ENCODE results near the gene ETV7.

ETV7 gene

GRCh38 chr6:36361071-36361470, 26.4 kb downstream of the ETV7 start:
- Histone ChIP-seq H3K36me3 (ENCODE audit: control insufficient read depth, insufficient read depth, low read length) (no peaks in the 10 kb centered on the region), H3K4me3 (replicated peaks; ENCODE audit: low read depth, low read length) (no peak overlapping the region), H3K27me3 (replicated peaks; ENCODE audit: control insufficient read depth, insufficient read depth, low read length) (no peaks in the 10 kb centered on the region)
- TF ChIP-seq CTCF (IDR thresholded peaks at IDR 0.05; ENCODE audit: insufficient read depth, low read length, poor library complexity, severe bottlenecking), result no peak
- no peak for DNase-seq (ENCODE audit: extremely low read depth, insufficient read length)

GRCh38 chr6:36360241-36361054, 27.0 kb downstream of the ETV7 start:
- no peaks in the 10 kb centered on the region for H3K27me3 ChIP-seq (replicated peaks; ENCODE audit: control insufficient read depth, insufficient read depth, low read length)
- peak; percentile 62 for DNase-seq (ENCODE audit: extremely low read depth, insufficient read length)
- H3K4me3 ChIP-seq (replicated peaks; ENCODE audit: low read depth, low read length), result no peak overlapping the region
- peak; percentile 84 for TF ChIP-seq CTCF (IDR thresholded peaks at IDR 0.05; ENCODE audit: insufficient read depth, low read length, poor library complexity, severe bottlenecking)
- H3K36me3 ChIP-seq (ENCODE audit: control insufficient read depth, insufficient read depth, low read length), result no peaks in the 10 kb centered on the region

- H3K4me3 ChIP-seq (replicated peaks; ENCODE audit: low read depth, low read length), result no peak overlapping the region
These were observed 29.1 kb downstream of the ETV7 start for GRCh38 chr6:36358226-36358915.

GRCh38 chr6:36357872-36358225, 29.6 kb downstream of the ETV7 start:
- Histone ChIP-seq H3K27me3 (replicated peaks; ENCODE audit: control insufficient read depth, insufficient read depth, low read length) (no peaks in the 10 kb centered on the region), H3K36me3 (ENCODE audit: control insufficient read depth, insufficient read depth, low read length) (no peaks in the 10 kb centered on the region), H3K4me3 (replicated peaks; ENCODE audit: low read depth, low read length) (no peak overlapping the region)
- DNase-seq (ENCODE audit: extremely low read depth, insufficient read length), result no peak
- TF ChIP-seq CTCF (IDR thresholded peaks at IDR 0.05; ENCODE audit: insufficient read depth, low read length, poor library complexity, severe bottlenecking), result no peak

More at GRCh38 chr6:36358226-36358915, 29.1 kb downstream of the ETV7 start:
- TF ChIP-seq CTCF (IDR thresholded peaks at IDR 0.05; ENCODE audit: insufficient read depth, low read length, poor library complexity, severe bottlenecking), result no peak
- Histone ChIP-seq H3K27me3 (replicated peaks; ENCODE audit: control insufficient read depth, insufficient read depth, low read length) (no peaks in the 10 kb centered on the region), H3K36me3 (ENCODE audit: control insufficient read depth, insufficient read depth, low read length) (no peaks in the 10 kb centered on the region)
- DNase-seq (ENCODE audit: extremely low read depth, insufficient read length), result peak; percentile 25

- H3K27me3 ChIP-seq (replicated peaks; ENCODE audit: control insufficient read depth, insufficient read depth, low read length), result no peaks in the 10 kb centered on the region
- no peaks in the 10 kb centered on the region for H3K36me3 ChIP-seq (ENCODE audit: control insufficient read depth, insufficient read depth, low read length)
- DNase-seq (ENCODE audit: extremely low read depth, insufficient read length), result no peak
- no peak for TF ChIP-seq CTCF (IDR thresholded peaks at IDR 0.05; ENCODE audit: insufficient read depth, low read length, poor library complexity, severe bottlenecking)
- H3K4me3 ChIP-seq (replicated peaks; ENCODE audit: low read depth, low read length), result no peak overlapping the region
These were observed 31.6 kb downstream of the ETV7 start for GRCh38 chr6:36355819-36356218.

Data from GM06990 (cell line).